NCI-H510A (cell line): Measurements from ENCODE around the gene BLOC1S2.
A peak's percentile ranks its signal among the peaks of the same experiment; 100 is the strongest.
"Not testable (repeated sequence)": the region's sequence is repeated elsewhere in the genome, so short reads cannot be mapped to it uniquely, and the experiment has no call there.

Experiments used
- DNase-seq: peaks from one replicate; lab custom pipeline; 2025; lab: John Stamatoyannopoulos, UW

The BLOC1S2 gene

GRCh38 chr10:100286051-100287033 is at the start of gene BLOC1S2:
BLOC1S2 (minus strand) TSS chr10:100286680; CDS start chr10:100286659, 21 bp downstream.
- DNase-seq = peak; percentile 64

DNA sequence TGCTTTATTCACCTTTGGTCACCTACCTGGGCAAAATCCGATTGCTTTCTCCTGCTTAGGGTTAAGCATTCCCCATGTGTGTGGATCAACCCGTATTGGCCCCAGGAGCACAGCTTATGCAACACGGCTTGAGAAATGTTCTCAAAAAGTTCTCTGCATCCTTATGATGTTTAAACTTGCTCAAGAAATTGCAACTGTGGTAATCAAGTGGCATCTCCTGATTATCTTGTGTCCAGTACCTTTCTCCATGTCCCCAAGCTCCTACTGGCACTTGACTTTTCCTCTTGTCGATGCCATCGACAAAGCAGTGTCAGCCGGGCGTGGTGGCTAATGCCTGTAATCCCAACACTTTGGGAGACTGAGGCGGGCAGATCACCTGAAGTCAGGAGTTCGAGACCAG is 48.3 kb upstream of the BLOC1S2 start:
- DNase-seq = no peak

GRCh38 chr10:100333661-100334440 is 47.4 kb upstream of the BLOC1S2 start:
- DNase-seq = no peak

DNA sequence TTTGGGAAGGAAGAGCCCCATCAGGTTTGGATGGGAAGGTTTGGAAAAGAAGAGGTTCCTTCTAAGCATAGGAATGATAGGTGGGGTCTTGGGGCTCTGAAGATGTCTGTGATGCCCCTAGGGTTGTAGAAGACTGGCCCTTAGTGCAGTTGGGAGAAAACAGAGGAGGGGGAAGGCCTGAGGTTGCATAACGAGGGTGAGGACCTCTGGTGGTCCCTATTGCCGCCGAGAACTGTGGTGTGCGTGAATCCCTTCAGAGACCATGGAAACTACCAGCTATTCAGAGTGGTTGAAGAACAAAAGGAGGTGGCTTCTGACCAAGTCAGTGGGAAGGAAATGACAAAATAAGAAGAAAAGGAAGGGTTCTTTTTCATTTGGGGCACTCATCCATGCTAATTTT is 46.6 kb upstream of the BLOC1S2 start:
- DNase-seq = no peak

GRCh38 chr10:100330079-100330478 is 43.6 kb upstream of the BLOC1S2 start, which contains the start of gene PKD2L1:
PKD2L1 (minus strand) TSS chr10:100330228; CDS start chr10:100330103, 125 bp downstream.
- no peak for DNase-seq

DNA sequence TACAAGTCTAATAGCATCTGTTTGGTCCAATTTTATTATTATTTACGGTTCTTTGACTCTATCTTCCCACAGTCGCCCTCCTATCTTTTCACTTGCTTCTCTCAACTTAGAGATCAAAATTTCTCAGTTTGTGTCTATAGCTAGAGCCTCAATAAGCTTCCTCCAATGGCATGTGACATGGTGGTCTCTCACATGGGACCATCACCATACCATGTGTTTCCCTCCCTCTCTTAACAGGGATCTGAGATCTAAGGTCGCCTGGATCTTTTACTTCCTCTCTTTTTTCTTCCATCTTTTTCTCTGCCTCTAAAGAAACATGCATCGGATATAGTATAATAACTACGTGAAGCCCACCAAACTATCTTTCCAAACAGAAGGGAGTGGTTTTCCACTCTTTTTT is 41.7 kb upstream of the BLOC1S2 start:
- DNase-seq = no peak

- no peak for DNase-seq
Measured at GRCh38 chr10:100327718-100328009, 41.2 kb upstream of the BLOC1S2 start.

DNA sequence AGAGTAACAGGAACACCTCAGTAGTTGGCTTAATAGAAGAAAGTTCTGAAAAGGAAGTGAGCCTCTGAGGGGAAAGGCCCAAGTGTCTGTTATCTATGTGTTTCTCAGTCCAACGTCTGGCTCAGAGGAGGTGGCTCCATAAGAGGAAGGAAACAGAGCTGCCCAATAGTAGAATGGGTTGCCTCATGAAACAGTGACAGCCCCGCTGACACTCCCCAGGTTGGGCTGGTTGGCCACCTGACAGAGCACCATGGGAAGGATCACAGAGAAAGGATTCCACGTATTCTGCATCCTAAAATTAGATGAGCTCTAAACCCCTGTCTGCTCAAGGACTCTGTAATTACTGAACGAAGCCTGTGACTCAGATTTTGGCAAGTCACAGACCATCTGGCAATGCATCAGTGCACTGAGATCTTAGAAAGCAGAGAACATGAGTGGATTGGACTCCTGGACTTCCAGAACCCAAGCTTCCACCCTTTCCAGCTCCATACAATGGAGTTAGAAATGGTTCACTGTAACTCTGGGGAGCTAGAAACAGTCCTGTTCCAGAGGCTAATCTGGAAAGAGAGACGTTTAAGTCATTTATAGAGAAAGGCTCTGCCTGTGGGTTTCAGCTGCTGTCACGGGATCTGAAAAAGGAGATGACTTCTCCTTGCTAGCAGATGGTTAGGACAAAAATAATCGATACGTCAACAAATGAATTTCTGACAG is 40.7 kb upstream of the BLOC1S2 start:
- no peak for DNase-seq

- no peak for DNase-seq
Measured at GRCh38 chr10:100325158-100325557, 38.7 kb upstream of the BLOC1S2 start.

DNA sequence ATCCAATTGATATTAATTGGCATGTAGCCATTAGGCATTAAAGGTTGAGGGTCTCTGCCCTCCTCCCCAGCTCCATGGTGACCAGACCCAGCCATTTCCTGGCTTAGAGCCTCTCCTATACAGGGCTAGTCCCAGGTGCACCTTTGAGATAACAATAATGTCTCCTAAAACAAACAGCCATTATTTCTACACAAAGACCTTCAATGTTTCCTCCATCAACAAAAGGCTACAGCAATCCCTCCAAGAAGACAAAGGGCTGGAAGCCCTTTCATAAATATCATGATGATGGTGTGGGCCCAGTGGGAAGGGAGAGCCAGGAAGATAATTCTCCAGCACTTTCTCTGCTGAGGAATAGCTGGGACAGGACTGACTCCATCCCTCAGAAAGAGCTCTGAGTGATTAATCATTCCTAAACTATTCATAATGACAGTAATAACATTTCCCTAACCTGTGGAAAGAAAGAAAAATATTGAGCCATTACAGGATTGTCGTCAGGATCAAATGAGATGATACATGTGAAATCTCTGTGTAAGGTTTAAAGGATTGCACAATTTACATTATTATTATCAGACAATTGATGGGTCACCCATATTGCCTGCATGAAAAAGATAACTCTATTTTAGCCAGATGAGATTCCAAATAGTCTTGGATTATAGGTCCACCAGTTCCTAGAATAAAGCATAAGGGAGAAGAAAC is 33.4 kb upstream of the BLOC1S2 start:
- no peak for DNase-seq

DNA sequence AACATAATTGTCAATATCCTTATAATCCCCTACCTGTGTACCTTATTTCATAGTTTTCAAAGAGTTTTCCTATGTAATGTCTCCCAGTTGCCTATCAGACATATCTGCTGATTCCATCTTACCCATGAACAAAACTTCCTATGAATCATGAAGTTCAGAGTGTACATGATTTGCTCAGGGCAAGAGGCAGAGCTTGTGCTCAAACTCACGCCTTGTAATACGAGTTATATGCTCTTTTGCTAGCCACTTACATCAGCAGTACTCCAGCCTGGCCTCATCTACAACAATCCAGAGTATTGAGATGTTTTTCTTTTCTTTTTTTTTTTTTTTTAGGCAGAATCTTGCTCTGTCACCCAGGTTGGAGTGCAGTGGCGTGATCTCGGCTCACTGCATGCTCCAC is 31.7 kb upstream of the BLOC1S2 start:
- DNase-seq = no peak

DNA sequence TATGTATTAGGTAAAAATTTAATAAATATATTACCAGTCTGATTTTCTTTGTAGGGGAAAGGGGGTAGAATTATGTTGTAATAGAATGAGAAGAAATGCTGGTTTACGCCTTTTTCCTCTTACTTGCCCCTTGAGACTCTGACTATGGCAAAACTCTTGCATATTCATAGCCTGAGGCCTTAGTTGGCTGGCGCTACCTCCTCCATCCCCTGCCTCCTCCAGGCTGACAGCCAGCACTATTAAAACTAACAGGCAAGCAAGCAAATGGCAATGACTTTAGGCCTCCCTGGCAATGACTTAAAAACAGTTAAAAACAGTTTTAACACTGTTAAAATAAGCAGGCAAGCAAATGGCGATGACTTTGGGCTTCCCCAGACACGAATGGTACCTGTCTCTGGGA is 29.1 kb upstream of the BLOC1S2 start:
- no peak for DNase-seq

- DNase-seq = no peak
Measured at GRCh38 chr10:100311298-100311697, 24.8 kb upstream of the BLOC1S2 start.

- no peak for DNase-seq
Measured at GRCh38 chr10:100307684-100308083, 21.2 kb upstream of the BLOC1S2 start.

DNA sequence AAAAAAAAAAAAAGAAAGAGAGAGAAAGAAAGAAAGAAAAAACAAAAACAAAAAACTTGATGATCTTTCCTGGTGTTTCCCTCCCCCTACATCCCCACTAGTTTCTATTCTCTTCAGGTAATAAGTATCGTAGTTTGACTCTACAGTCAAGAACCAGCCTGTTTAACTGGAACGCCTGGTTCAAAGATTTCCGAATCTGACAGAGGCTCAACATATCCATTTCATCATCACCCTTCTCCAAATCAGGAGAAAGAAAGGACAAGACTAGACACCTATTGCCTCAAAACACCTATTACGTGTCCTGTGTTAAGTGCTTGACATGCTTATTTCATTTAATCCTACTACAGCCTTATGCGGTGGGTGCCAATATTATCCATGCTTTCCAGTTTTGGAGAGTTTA is 20.4 kb upstream of the BLOC1S2 start:
- DNase-seq = no peak

- no peak for DNase-seq
Measured at GRCh38 chr10:100304414-100304813, 17.9 kb upstream of the BLOC1S2 start.

DNA sequence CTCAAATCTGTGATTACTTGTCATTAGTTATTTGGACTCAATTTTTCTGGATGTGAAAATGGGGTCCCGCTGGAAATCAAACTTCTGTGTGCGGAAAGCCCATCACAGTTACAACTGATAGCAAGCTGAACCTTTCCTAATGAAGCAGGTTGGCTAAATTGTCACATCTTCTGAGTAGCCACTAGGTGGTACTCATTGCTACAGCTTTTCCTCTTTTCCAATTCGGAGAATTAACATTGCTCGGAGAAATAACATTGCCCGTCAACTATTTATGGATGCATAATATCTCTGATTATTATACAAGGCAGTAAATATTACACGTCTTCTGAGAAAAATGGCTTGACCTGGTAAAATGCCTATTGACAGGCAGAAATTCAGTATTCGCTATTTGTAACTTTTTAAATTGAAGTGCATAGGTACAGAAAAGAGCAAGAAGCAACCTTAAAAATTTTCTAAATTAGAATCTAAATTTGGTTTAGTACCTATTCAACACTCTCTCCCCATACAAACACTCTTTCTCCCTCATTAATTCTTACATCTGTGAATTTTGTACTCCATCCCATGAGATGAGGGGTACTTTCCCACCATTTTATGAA is 17.3 kb upstream of the BLOC1S2 start:
- DNase-seq = peak; percentile 7

GRCh38 chr10:100301123-100301522 is 14.6 kb upstream of the BLOC1S2 start:
- peak; percentile 5 for DNase-seq

GRCh38 chr10:100297242-100297641 is 10.8 kb upstream of the BLOC1S2 start:
- DNase-seq = no peak

DNA sequence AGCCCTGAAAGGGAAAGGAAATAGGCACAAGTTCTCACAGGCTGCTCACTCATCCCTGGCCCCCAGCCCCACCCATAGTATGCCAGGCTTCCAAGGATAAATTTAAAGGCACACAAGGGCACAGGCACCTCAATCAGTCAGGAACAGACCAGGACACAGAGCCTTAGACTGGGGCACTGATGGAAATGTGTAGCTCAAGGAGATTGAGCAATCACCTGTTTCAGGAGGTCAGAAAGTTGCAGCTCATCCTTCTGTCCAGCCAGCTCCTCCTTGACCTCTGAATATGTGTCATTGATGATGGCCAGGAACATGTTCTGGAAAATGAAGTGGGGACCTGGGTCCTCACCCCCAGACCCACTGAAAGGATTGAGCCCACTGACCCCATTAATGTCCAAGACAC is 6.6 kb upstream of the BLOC1S2 start:
- DNase-seq = no peak

- DNase-seq = not testable (repeated sequence)
Measured at GRCh38 chr10:100292300-100292699, 5.8 kb upstream of the BLOC1S2 start.
